SK-N-SH (cell line): ENCODE measurements around the gene PTPRK. TPM values are rescaled to one million over a fixed set of nuclear protein-coding genes. Genes with fewer than 3 reads are reported as not detected.
A peak's percentile ranks its signal among the peaks of the same experiment; 100 is the strongest.

Experiments
- CTCF ChIA-PET: fragments of 300-600, 350-600 bp; formaldehyde crosslinking; extraction: SDS; loops from one replicate; lab custom pipeline; 2021; lab: Yijun Ruan, JAX
- POLR2A ChIA-PET: fragments of 350-600 bp; sonication (Branson Sonifier 250); formaldehyde crosslinking; extraction: SDS; loops from one replicate; lab custom pipeline; 2020; ENCODE audit warnings: antibody characterized with exemption, inconsistent platforms; lab: Yijun Ruan, JAX
- DNase-seq: peaks from one replicate; pipeline ENCODE4 v3.0.0; 2012
- H2AFZ ChIP-seq: fragments of 200-600 bp; sonication (generic); 2 replicates; pipeline ENCODE4 v1.8.1; 2016; ENCODE audit warnings: antibody characterized with exemption, mild to moderate bottlenecking, low read depth
- H3F3A ChIP-seq: fragments of 200-600 bp; sonication (generic); replicated peaks from 2 replicates; pipeline ENCODE3; 2016; ENCODE audit warnings: antibody characterized with exemption, mild to moderate bottlenecking; ENCODE audit not compliant: insufficient read depth
- H3K27ac ChIP-seq, 2 experiments: fragments of 200-500 bp in 1 of 2; fragments of 200-600 bp in 1 of 2; sonication (Bioruptor generic) in 1 of 2; sonication (generic), shearing (Covaris generic) in 1 of 2; 2 replicates each; pipeline versions ENCODE4 v1.5.1 to v1.6.1; 2014 to 2016; ENCODE audit warnings: low read depth in 2 of 2, inconsistent platforms in 1 of 2, low read length in 1 of 2, mild to moderate bottlenecking in 1 of 2, mixed read lengths in 1 of 2
- H3K27me3 ChIP-seq: fragments of 200-600 bp; sonication (generic), shearing (Covaris generic); 2 replicates; pipeline ENCODE4 v1.6.1; 2016; ENCODE audit warnings: mixed run types; ENCODE audit not compliant: insufficient read depth
- H3K36me3 ChIP-seq, 2 experiments: fragments of 200-500 bp in 1 of 2; fragments of 200-600 bp in 1 of 2; sonication (Bioruptor generic) in 1 of 2; sonication (generic) in 1 of 2; replicated peaks in 1 of 2; 2 replicates each; pipeline versions ENCODE3 to v1.5.1; 2014 to 2016; ENCODE audit warnings: low read length in 1 of 2, mild to moderate bottlenecking in 1 of 2; ENCODE audit not compliant: insufficient read depth in 2 of 2, control insufficient read depth in 1 of 2
- H3K4me1 ChIP-seq, 2 experiments: fragments of 200-500 bp in 1 of 2; fragments of 200-600 bp in 1 of 2; sonication (Bioruptor generic) in 1 of 2; sonication (generic), shearing (Covaris generic) in 1 of 2; 2 replicates each; pipeline versions ENCODE4 v1.5.1 to v1.6.1; 2014 to 2016; ENCODE audit warnings: low read depth in 1 of 2, low read length in 1 of 2, mixed run types in 1 of 2; ENCODE audit not compliant: insufficient read depth in 2 of 2, control insufficient read depth in 1 of 2
- H3K4me2 ChIP-seq: fragments of 200-600 bp; sonication (generic), shearing (Covaris generic); 2 replicates; pipeline ENCODE4 v1.6.1; 2017; ENCODE audit warnings: mixed run types
- H3K4me3 ChIP-seq, 2 experiments: fragments of 200-500 bp in 1 of 2; fragments of 200-600 bp in 1 of 2; sonication (Bioruptor generic) in 1 of 2; sonication (generic), shearing (Covaris generic) in 1 of 2; 2 replicates each; pipeline versions ENCODE4 v1.5.1 to v1.8.1; 2014 to 2016; ENCODE audit warnings: low read depth in 2 of 2, inconsistent platforms in 1 of 2, low read length in 1 of 2, mild to moderate bottlenecking in 1 of 2, mixed read lengths in 1 of 2, moderate library complexity in 1 of 2
- H3K79me2 ChIP-seq: fragments of 200-600 bp; sonication (generic); 2 replicates; pipeline ENCODE4 v1.8.1; 2017; ENCODE audit warnings: mild to moderate bottlenecking; ENCODE audit not compliant: insufficient read depth
- H3K9ac ChIP-seq: fragments of 200-600 bp; sonication (generic); 2 replicates; pipeline ENCODE4 v1.6.1; 2017; ENCODE audit warnings: mixed run types
- H3K9me2 ChIP-seq: fragments of 200-600 bp; sonication (generic); 2 replicates; pipeline ENCODE4 v1.6.1; 2017; ENCODE audit warnings: mixed run types
- H3K9me3 ChIP-seq: fragments of 200-600 bp; sonication (generic); 2 replicates; pipeline ENCODE4 v1.6.1; 2017; ENCODE audit warnings: mixed run types, mild to moderate bottlenecking, moderate library complexity
- H4K20me1 ChIP-seq: fragments of 200-600 bp; sonication (generic); 2 replicates; pipeline ENCODE4 v1.6.1; 2017; ENCODE audit warnings: mild to moderate bottlenecking, mixed run types; ENCODE audit not compliant: insufficient read depth
- CHD2 ChIP-seq: fragments of 150-350 bp; IDR thresholded peaks from 2 replicates; pipeline ENCODE4 v1.6.1; 2018; ENCODE audit warnings: low read length; ENCODE audit not compliant: partially characterized antibody
- ELF1 ChIP-seq: IDR thresholded peaks from 2 replicates; pipeline ENCODE4 v1.4.0; 2012
- EP300 ChIP-seq, 2 experiments: IDR thresholded peaks; 2 replicates each; pipeline versions ENCODE4 v1.4.0 to v1.6.1; 2012; ENCODE audit warnings: borderline replicate concordance in 1 of 2, low read depth in 1 of 2, low read length in 1 of 2
- EZH2phosphoT487 ChIP-seq: fragments of 200-600 bp; sonication (generic); IDR thresholded peaks from 2 replicates; pipeline ENCODE4 v1.6.1; 2017; ENCODE audit warnings: low read depth, mixed run types, mild to moderate bottlenecking, antibody characterized with exemption, moderate library complexity, borderline replicate concordance
- FOXJ3 ChIP-seq: sonication (generic); formaldehyde crosslinking; IDR thresholded peaks from 2 replicates; pipeline ENCODE4 v1.5.1; 2020; ENCODE audit warnings: mild to moderate bottlenecking, missing genetic modification reagents
- FOXM1 ChIP-seq: IDR thresholded peaks from 2 replicates; pipeline ENCODE4 v1.4.0; 2012; ENCODE audit warnings: low read depth, mild to moderate bottlenecking
- GATA2 ChIP-seq: sonication (generic); formaldehyde crosslinking; IDR thresholded peaks from 2 replicates; pipeline ENCODE4 v1.5.0; 2020; ENCODE audit warnings: mild to moderate bottlenecking, missing genetic modification reagents
- JUND ChIP-seq: IDR thresholded peaks from 2 replicates; pipeline ENCODE4 v1.4.0; 2012
- MEF2A ChIP-seq: IDR thresholded peaks from 2 replicates; pipeline ENCODE4 v1.4.0; 2012; ENCODE audit warnings: low read depth, borderline replicate concordance
- POLR2AphosphoS5 ChIP-seq: IDR thresholded peaks from 2 replicates; pipeline ENCODE4 v1.6.1; 2012; ENCODE audit warnings: low read depth, low read length
- RCOR1 ChIP-seq: fragments of 150-350 bp; IDR thresholded peaks from 2 replicates; pipeline ENCODE4 v1.6.1; 2017; ENCODE audit warnings: antibody characterized with exemption, low read length
- RFX5 ChIP-seq: IDR thresholded peaks from 2 replicates; pipeline ENCODE4 v1.6.1; 2012; ENCODE audit warnings: mild to moderate bottlenecking, improper control_type of control experiment, low read length
- SIN3A ChIP-seq: IDR thresholded peaks from 2 replicates; pipeline ENCODE4 v1.6.1; 2012; ENCODE audit warnings: low read depth, mild to moderate bottlenecking, low read length, moderate library complexity, borderline replicate concordance
- SMC3 ChIP-seq: IDR thresholded peaks from 2 replicates; pipeline ENCODE4 v1.6.1; 2012; ENCODE audit warnings: low read depth, low read length, improper control_type of control experiment
- TCF12 ChIP-seq: IDR thresholded peaks from 2 replicates; pipeline ENCODE4 v1.4.0; 2012
- WGBS: methylation state at CpG from one replicate; pipeline ENCODE4 v1.1.6; 2017; ENCODE audit warnings: low lambda C conversion rate; 5-methylcytosine and 5-hydroxymethylcytosine counted together
- polyA plus RNA-seq, 3 experiments: library from polyadenylated mRNA; depleted of rRNA; stranded (reverse); fragments of >200 nt; gene quantifications; 2 replicates each; pipeline ENCODE4 v1.2.3, GENCODE V29; 2012
- TF ChIP-seq, protein P1 (sequence below): fragments of 150-350 bp; IDR thresholded peaks from 2 replicates; pipeline ENCODE4 v1.6.1; 2016; ENCODE audit warnings: mild to moderate bottlenecking, low read depth, low read length
- TF ChIP-seq, protein P2 (sequence below): IDR thresholded peaks from 2 replicates; pipeline ENCODE4 v1.4.0; 2012; ENCODE audit warnings: low read depth, borderline replicate concordance

PTPRK gene
- polyA plus RNA-seq, 1 of the 3 experiments (the other 2 are of a cell fraction): 9.5 TPM

DNA sequence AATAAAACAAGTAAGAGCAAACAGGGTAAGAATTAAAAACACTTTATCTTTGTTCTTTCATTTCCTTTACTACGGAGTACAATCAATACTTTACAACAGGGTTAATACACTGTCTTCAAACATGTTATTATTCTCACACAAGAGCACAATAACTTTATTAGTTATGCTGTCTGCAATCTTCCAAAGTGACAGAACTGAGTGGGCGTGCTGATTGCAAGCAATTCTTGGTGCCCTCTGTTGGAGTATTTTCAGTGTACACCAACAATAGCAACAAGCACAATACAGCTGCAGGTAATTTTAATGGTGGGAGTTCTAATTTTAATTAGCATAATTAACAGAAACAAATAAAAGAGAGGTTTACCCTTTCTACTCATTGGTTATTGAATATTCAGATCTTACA, 33.9 kb upstream of the PTPRK start:
- 75% methylated on average over 2 of the region's 2 CpGs for WGBS
- Histone ChIP-seq H3K9ac (no peak overlapping the region), H3K79me2 (no peaks in the 10 kb centered on the region), H4K20me1 (no peaks in the 10 kb centered on the region), H3K9me2 (no peaks in the 10 kb centered on the region), H3K4me1 (no peaks in the 10 kb centered on the region), H3K36me3 (no peaks in the 10 kb centered on the region), H3K9me3 (no peaks in the 10 kb centered on the region), H3K4me2 (no peak overlapping the region), H3K27me3 (no peaks in the 10 kb centered on the region), H3F3A (no peaks in the 10 kb centered on the region), H2AFZ (0 out of 2 replicates have a peak overlapping the region, but pooled peaks have one; percentile 37), H3K27ac (no peak overlapping the region), H3K4me3 (no peak overlapping the region)
- TF ChIP-seq RFX5 (no peak), EZH2phosphoT487 (no peak), FOXM1 (no peak), FOXJ3 (no peak), RCOR1 (no peak), TCF12 (no peak), CHD2 (no peak), ELF1 (no peak), GATA2 (CRISPR knock-in tag) (no peak), JUND (no peak), SIN3A (no peak)
- TF ChIP-seq, protein P1, sequence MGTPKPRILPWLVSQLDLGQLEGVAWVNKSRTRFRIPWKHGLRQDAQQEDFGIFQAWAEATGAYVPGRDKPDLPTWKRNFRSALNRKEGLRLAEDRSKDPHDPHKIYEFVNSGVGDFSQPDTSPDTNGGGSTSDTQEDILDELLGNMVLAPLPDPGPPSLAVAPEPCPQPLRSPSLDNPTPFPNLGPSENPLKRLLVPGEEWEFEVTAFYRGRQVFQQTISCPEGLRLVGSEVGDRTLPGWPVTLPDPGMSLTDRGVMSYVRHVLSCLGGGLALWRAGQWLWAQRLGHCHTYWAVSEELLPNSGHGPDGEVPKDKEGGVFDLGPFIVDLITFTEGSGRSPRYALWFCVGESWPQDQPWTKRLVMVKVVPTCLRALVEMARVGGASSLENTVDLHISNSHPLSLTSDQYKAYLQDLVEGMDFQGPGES: no peak
- TF ChIP-seq, protein P2, sequence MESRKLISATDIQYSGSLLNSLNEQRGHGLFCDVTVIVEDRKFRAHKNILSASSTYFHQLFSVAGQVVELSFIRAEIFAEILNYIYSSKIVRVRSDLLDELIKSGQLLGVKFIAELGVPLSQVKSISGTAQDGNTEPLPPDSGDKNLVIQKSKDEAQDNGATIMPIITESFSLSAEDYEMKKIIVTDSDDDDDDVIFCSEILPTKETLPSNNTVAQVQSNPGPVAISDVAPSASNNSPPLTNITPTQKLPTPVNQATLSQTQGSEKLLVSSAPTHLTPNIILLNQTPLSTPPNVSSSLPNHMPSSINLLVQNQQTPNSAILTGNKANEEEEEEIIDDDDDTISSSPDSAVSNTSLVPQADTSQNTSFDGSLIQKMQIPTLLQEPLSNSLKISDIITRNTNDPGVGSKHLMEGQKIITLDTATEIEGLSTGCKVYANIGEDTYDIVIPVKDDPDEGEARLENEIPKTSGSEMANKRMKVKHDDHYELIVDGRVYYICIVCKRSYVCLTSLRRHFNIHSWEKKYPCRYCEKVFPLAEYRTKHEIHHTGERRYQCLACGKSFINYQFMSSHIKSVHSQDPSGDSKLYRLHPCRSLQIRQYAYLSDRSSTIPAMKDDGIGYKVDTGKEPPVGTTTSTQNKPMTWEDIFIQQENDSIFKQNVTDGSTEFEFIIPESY: no peak
- ChIA-PET CTCF (no interaction called here), POLR2A (no interaction called here)
- DNase-seq: no peak

DNA sequence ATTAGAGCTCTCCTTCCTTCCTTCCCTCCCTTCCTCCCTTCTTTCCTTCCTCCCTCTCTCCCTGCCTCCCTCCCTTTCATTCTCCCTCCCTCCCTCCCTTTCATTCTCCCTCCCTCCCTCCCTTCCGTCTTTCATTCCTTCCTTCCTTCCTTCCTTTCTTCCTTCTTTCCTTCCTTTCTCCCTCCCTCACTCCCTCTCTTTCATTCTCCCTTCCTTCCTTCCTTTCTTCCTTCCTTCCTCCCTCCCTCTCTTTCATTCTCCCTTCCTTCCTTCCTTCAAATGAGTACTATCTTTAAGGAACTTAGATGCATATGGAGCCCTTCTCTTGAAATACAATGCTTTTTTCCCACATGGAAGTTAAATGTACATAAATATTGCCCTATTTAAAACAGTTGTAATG, 20.9 kb upstream of the PTPRK start:
- H3K4me3 ChIP-seq: no peak overlapping the region
- no peaks in the 10 kb centered on the region for H4K20me1 ChIP-seq
- no peak for TF ChIP-seq EP300 (IDR thresholded peaks at IDR 0.05; ENCODE audit: borderline replicate concordance in 1 of 2, low read depth in 1 of 2, low read length in 1 of 2)
- TF ChIP-seq MEF2A: no peak
- no peak for TF ChIP-seq EZH2phosphoT487
- TF ChIP-seq SMC3: no peak
- no peak for TF ChIP-seq POLR2AphosphoS5
- TF ChIP-seq, protein P2: no peak
- no peak for TF ChIP-seq JUND
- peaks cover 0 to 9% of the 10 kb centered on the region in 2 experiments; a peak in 2 of 4 replicates for H3K4me1 ChIP-seq
- no peak overlapping the region for H2AFZ ChIP-seq
- H3K36me3 ChIP-seq: no peaks in the 10 kb centered on the region
- ChIA-PET POLR2A (no interaction called here), CTCF (no interaction called here)
- H3K9ac ChIP-seq: no peak overlapping the region
- H3K9me2 ChIP-seq: no peaks in the 10 kb centered on the region
- no peaks in the 10 kb centered on the region; the same call in 1 of the 2 replicates for H3K9me3 ChIP-seq
- 56% methylated on average over 1 of the region's 1 CpG for WGBS
- H3K79me2 ChIP-seq: no peaks in the 10 kb centered on the region
- no peak overlapping the region for H3K27ac ChIP-seq
- no peaks in the 10 kb centered on the region for H3K27me3 ChIP-seq
- DNase-seq: no peak
- no peak overlapping the region for H3K4me2 ChIP-seq
- no peaks in the 10 kb centered on the region for H3F3A ChIP-seq
